Measurements from ENCODE around the gene AUTS2.

The AUTS2 gene

GRCh38 chr7:69661342-69661741 is 63.1 kb downstream of the AUTS2 start:
- DNase-seq, result no peak

GRCh38 chr7:69663911-69664832 is 65.9 kb downstream of the AUTS2 start:
- no peak for DNase-seq

- DNase-seq, result no peak
Observed at GRCh38 chr7:69665369-69665768, 67.1 kb downstream of the AUTS2 start.

DNA sequence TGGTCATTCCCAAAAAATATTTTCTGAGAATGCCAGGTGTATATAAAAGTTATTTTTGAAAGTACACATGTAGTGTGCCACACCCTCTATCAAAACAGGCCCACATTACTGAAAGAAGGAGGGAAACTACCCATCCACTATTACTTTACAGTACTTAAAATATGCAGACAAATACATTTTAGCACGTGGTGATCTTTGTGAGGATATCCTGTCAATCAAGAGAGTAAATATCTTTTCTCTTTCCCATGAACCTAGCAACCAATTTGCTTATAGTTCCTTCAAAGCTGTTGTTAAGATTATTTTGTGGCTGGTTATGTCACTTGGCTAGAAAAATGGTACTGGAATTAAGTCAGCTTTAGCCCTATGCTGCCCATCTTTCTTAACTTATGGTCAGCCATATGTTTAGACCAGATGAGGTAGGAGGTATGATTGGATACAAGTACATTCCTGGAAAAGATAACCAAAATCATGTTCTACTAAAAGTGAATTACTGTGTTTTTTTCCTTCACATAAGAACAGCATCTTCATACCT is 70.1 kb downstream of the AUTS2 start:
- DNase-seq, result no peak

DNA sequence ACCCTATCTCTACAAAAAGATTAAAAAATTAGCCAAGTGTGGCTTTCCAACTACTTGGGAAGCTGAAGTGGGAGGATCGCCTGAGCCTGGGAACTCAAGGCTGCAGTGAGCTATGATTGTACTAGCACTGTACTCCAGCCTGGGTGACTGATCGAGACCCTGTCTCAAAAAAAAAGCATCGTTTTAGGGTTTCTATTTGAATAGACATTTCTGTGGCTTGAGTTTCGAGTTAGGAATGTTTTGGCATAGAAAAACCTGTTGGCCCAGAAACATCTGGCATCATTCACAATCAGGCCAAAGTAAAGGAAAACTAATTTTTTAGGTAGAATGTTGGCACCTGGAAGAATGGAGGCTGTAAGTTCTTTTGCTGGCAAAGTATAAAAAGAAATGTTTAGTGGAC is 72.4 kb downstream of the AUTS2 start:
- DNase-seq, result no peak

GRCh38 chr7:69673074-69673473 is 74.8 kb downstream of the AUTS2 start:
- no peak for DNase-seq

- DNase-seq, result no peak
Observed at GRCh38 chr7:69674701-69675182, 76.5 kb downstream of the AUTS2 start.

DNA sequence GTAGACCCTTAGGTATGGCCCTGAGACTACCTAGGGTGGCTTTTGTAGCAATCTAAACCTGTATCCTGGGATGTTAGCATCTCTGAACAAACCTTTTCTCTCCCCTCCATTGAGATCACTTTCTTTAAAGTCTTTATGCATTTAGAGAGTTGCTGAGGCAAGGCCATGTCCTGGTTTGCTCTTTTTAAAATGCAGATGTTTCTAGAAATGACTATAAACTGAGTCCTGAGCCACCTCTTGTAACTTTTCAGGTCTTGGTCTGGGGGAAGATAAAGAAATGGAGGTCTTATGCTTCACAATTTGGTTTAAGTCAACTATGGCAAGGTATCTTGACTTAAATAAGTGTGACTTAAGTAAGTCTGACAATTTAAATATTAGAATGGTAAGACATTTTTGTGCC is 78.0 kb downstream of the AUTS2 start:
- no peak for DNase-seq

DNA sequence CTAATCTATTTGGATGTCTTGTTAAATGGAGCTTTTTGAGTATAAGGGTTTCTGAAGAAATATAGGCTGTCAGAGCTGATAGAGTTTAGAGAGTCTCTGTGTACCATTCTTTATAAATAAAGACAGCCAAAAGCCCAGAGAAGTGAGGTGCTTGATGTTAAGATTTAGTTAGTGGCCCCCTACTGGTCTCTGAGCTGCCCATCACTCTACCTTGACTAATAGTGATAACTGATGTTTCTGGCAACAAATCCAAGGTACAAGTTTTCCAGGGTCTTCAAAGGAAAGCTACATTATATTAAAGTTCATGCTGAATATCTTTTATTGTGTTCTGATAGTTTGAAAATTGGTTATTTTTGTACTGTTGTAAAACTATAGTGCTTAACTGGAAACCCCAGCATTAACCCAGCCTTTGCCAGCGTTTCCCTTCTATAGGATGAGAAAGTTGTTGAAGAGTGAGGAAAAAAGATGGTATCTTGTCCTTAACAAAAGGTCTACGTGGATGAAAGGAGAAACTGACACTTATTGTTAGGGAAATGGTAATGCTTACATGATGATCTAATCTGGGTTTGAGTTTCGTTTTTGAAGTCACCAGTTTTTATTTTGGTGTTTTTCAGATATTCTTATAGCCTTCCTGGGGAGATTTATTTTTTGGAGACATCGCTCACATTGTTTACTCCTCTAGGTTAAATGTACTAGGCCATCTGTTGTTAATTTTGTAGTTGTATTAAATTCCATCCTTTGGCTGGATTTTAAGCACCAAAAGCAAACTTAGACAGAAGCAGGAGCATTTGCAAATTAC is 79.0 kb downstream of the AUTS2 start:
- no peak for DNase-seq

DNA sequence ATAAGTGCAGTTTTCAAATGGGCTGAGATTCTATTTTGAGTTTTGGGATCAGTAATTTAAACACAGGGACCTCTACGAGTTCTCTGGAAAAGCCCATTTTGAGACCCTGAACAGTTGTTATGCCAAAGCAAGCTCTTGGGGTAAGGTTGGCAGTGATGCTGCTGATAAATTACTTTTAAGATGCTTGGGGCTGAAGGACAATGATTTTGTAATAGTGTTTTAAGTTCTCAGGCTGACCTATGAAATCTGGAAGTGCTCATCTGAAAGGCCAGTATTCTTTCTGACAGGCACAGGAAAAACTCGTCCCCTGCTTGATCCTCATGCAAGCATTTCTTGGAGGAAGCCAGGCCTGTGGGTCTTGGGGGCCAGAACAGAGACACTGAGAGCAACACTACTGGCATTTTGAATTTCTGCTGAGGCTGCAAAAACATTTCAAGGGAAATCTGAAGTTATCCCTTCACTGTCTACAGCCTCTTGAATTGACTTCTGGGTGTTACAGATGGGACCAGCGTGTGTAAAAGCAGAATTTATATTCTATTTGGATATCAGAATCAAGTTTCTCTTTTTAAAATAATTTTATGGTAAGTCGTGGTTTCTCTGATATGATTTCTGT is 79.7 kb downstream of the AUTS2 start:
- no peak for DNase-seq

- DNase-seq, result no peak
Observed at GRCh38 chr7:69678494-69679187, 80.4 kb downstream of the AUTS2 start.

DNA sequence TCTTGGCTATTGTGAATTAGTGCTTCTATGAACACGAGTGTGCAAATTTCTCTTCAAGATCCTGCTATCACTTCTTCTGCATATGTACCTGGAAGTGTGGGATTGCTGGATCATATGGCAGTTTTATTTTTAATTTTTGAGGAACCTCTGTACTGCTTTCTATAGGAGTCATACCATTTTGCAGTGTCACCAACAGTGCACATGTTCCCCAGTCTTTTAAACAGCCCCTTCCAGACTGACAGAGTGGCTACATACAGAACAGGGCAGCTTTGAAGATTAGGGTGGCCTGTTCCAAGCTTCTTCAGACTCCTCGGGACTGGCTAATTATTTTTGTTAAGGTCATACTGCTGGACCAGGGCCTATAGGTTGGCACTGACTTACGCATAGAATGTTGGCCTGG is 82.9 kb downstream of the AUTS2 start:
- no peak for DNase-seq

- DNase-seq, result no peak
Observed at GRCh38 chr7:69682518-69682917, 84.2 kb downstream of the AUTS2 start.

GRCh38 chr7:69683002-69683401 is 84.7 kb downstream of the AUTS2 start:
- DNase-seq, result no peak

- no peak for DNase-seq
Observed at GRCh38 chr7:69684369-69685292, 86.4 kb downstream of the AUTS2 start.

GRCh38 chr7:69685293-69685631 is 87.0 kb downstream of the AUTS2 start:
- no peak for DNase-seq

DNA sequence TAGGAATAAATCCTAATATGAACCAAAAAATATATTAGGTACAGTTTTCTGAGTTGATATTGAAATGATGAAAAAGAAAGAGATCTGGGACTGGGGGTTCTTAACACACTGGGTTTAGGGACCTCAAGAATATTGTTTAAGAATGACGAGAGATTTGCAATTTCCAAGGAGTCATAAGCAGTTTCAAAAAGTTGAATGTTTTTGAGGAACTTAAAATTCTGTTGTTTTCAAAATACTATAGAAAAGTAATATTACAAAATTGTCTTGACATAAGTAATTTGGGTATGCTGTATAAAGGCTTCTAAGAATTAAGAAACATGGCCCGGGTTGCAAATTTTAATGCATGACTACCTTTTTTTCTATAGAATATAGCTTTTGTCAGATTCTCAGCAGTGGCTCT is 88.1 kb downstream of the AUTS2 start:
- no peak for DNase-seq

DNA sequence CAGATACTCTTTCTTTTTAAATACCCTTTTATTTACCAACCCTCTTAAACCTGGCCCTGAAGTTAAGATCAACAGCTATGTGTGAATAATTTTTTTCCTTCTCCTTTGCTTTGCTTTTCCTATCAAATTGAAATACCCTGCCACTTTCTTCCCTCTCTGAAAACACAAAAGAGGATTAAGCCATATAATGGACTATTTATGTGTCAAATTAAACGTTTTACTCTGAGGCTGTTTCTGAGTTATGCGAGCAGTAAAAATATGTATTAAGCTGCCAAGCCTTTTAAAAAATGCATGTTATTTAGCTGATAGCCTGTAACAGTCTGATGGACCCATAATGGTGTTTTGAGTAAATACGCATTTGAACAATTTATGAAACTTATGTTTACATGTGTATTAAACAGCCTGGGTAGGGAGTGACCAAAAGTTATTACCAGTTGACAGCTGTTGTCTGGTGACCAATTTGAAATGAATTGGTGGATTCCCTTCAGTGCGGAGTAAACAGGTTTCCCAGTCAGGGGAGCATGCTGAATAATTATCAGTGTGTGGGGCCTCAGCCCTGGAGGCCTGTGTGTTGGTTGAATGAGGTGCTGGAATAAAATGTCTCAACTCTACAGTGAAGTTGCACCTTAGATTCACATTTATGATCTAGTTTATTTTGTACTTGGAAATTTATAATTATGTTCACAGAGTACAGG is 89.6 kb downstream of the AUTS2 start:
- DNase-seq, result no peak

DNA sequence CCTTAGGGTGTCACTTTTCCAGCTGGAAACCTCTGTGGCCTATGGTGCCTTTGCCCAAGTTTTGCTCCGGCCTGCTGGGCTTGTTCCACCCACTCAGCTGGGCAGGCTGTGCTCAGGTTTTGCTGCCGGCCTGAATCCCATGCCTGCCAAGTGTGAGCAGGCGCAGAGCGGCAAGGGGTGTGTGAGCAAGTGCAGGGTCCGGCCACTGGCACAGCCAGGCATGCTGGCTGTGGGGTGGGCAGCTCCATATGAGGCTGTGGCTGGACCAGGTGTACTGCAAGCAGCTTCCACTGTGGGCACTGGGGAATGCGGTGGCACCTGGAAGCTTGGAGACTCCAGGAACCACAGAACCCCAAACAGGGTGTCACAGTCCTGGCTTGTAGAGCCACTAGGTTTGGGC is 92.1 kb downstream of the AUTS2 start:
- DNase-seq, result no peak

- DNase-seq, result no peak
Observed at GRCh38 chr7:69691327-69691726, 93.1 kb downstream of the AUTS2 start.

DNA sequence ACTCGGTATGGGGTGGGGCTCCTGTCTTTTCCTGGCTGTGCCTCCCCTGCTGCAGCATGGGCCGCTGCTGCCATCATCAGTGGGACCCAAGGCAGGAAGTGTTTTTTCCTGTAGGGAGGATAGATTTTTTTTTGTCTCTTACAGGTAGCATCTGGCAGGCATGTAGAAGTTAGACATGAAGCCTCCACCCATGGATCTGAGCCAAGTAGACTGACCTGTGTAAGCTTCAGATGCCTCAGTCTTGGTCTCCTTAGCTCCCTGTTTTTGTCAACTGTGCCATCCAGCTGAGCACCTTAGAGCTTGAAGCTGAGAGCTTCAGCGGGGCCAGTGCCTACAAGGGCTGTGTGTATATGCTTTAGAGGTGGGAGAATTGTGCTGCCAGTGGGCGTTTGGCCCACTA is 93.5 kb downstream of the AUTS2 start:
- DNase-seq, result no peak

All from GF-D8 (cell line).